Stomach smooth muscle (tissue), 2 donors: ENCODE results near the gene COQ8A.
A peak's percentile ranks its signal among the peaks of the same experiment; 100 is the strongest.

Experiments used
- H3K27ac ChIP-seq: one replicate; pipeline ENCODE4 v1.7.0; 2013; ENCODE audit warnings: mild to moderate bottlenecking, low read length, inconsistent platforms
- H3K27me3 ChIP-seq, 2 donors: one replicate each; pipeline ENCODE4 v1.7.0; 2013; ENCODE audit warnings: low read length in 2 of 2; ENCODE audit not compliant: insufficient read depth in 2 of 2, control insufficient read depth in 1 of 2
- H3K36me3 ChIP-seq, 2 donors: one replicate each; pipeline ENCODE4 v1.7.0; 2013; ENCODE audit warnings: low read length in 2 of 2; ENCODE audit not compliant: control insufficient read depth in 2 of 2, insufficient read depth in 2 of 2
- H3K4me1 ChIP-seq: one replicate; pipeline ENCODE4 v1.7.0; 2013; ENCODE audit warnings: low read length; ENCODE audit not compliant: control insufficient read depth, insufficient read depth
- H3K4me3 ChIP-seq, 2 donors: one replicate each; pipeline ENCODE4 v1.7.0; 2013; ENCODE audit warnings: low read length in 2 of 2
- H3K9ac ChIP-seq, 2 donors: one replicate each; pipeline ENCODE4 v1.7.0; 2013; ENCODE audit warnings: low read length in 2 of 2, mild to moderate bottlenecking in 1 of 2
- H3K9me3 ChIP-seq, 2 donors: one replicate each; pipeline ENCODE4 v1.7.0; 2013; ENCODE audit warnings: low read length in 2 of 2; ENCODE audit not compliant: control insufficient read depth in 2 of 2
- donor health status: healthy.
- donor health status: Pancreatic carcinoma.

The COQ8A gene

GRCh38 chr1:226985239-226985838 lies 45.2 kb downstream of the COQ8A start:
- peaks cover 16 to 37% of the 10 kb centered on the region in 2 donors for H3K36me3 ChIP-seq

GRCh38 chr1:226985839-226986463 lies 45.9 kb downstream of the COQ8A start:
- H3K27me3 ChIP-seq, result no peaks in the 10 kb centered on the region
- no peak overlapping the region for H3K27ac ChIP-seq
- H3K4me3 ChIP-seq, result no peak overlapping the region
- H3K9me3 ChIP-seq, result no peaks in the 10 kb centered on the region
- peaks cover 16 to 37% of the 10 kb centered on the region in 2 donors for H3K36me3 ChIP-seq
- H3K4me1 ChIP-seq, result peaks cover 31% of the 10 kb centered on the region
- H3K9ac ChIP-seq, result no peak overlapping the region

More at GRCh38 chr1:226985239-226985838, 45.2 kb downstream of the COQ8A start:
- Histone ChIP-seq H3K9ac (no peak overlapping the region), H3K4me1 (peaks cover 34% of the 10 kb centered on the region), H3K9me3 (no peaks in the 10 kb centered on the region), H3K4me3 (no peak overlapping the region), H3K27ac (no peak overlapping the region), H3K27me3 (no peaks in the 10 kb centered on the region)

- Histone ChIP-seq H3K27me3 (no peaks in the 10 kb centered on the region), H3K9ac (no peak overlapping the region), H3K9me3 (no peaks in the 10 kb centered on the region), H3K4me1 (peaks cover 31% of the 10 kb centered on the region), H3K27ac (peak overlapping the region; percentile 11), H3K4me3 (no peak overlapping the region), H3K36me3 (peaks cover 16 to 37% of the 10 kb centered on the region in 2 donors)
Observed at GRCh38 chr1:226986496-226987178, 46.5 kb downstream of the COQ8A start.

DNA sequence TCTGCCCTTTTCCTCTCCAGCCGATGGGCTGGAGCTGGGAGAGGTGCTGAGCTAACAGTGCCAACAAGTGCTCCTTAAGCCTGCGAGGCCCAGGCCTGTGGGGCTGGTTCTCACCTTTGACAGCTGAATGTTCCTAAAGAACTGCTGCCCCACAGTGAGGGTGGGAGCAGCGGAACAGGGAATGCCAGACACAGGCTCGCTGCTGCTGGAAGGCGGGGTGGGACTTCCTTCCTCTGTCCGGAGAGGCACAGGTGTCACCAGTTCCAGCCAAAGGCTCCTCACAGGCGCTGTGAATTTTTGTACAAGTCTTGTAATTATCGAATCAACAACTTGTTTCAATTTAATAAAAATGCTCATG lies 47.1 kb downstream of the COQ8A start:
- no peak overlapping the region for H3K4me3 ChIP-seq
- peaks cover 31% of the 10 kb centered on the region for H3K4me1 ChIP-seq
- no peaks in the 10 kb centered on the region for H3K27me3 ChIP-seq
- peaks cover 16 to 32% of the 10 kb centered on the region in 2 donors for H3K36me3 ChIP-seq
- H3K9ac ChIP-seq, result no peak overlapping the region
- H3K9me3 ChIP-seq, result no peaks in the 10 kb centered on the region
- peak overlapping the region; percentile 11 for H3K27ac ChIP-seq

DNA sequence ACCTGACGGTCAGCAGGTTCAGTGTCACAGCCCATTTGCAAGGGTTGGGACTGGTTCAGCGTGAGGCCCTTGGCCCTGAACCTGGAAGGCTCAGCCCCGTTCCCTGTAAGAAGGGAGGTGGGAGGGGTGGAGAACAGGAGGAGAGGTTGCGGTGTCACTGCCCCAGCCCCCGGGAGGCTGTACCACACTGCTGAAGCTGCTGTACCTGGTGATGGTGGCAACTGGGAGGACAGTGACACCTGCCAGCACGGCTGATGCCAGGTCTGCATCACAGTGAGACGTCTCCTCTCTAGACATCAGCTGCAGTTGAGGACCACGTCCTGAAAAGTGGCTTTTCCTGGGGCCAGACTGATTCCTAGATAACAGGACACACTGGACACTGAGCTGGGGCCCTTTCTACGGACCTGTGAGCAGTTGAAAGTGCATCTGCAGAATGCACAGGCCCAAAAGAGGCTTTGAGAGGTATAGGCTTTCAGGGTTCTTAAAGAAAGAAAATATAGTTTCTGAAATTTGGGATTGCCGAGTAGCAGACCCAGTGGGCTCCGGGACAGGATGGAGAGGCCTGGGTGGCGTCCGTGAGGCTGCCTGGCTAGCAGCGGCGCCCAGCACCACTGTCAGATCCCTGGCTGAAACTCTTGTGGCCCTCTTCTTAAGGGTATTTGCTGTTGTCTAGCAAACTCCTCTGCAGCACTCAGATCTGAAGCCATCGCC lies 47.7 kb downstream of the COQ8A start:
- H3K4me3 ChIP-seq, result no peak overlapping the region
- H3K9ac ChIP-seq, result no peak overlapping the region
- peaks cover 31% of the 10 kb centered on the region for H3K4me1 ChIP-seq
- H3K9me3 ChIP-seq, result no peaks in the 10 kb centered on the region
- H3K36me3 ChIP-seq, result peaks cover 15 to 27% of the 10 kb centered on the region in 2 donors
- peak overlapping the region; percentile 82 for H3K27ac ChIP-seq
- H3K27me3 ChIP-seq, result no peaks in the 10 kb centered on the region

GRCh38 chr1:226988334-226988666 lies 48.2 kb downstream of the COQ8A start:
- H3K27ac ChIP-seq, result peak overlapping the region; percentile 82

DNA sequence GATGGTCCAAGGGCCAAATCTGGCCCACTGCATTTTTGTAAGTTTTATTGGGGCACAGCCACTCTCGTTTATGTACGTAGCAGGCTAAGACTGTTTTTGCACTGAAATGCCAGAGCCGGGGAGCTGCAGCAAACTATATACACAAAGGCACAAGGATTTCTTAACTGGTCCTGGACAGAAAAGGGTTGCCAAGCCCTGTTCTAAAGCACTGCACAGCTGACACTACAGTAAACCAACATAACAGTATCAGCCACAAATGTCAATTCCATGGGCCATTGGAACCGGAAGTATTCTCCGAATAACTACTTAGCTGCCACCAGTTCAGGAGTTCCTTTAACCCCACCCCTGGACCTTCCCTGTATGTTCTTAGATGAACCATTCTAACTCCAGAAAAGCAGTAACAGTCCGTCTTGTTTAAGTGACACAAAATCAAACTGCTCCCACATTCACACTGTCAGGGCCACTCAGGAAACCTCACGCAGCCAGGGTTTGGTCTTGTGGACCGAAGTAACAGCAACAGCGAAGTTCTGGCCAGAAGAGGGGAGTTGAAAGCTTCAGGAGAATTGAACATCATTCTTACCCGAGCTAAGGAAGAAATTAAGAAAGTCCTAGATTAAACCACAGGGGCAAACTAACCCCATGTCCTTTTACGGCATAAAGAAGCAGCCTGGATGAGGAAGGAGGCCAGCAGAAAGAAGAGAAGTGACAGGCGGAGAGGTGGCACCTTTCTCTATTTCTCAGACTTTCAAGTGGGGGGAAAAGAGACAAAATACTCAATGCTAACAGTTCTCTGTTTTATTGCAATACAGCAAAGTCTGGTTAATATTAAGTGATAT lies 49.2 kb downstream of the COQ8A start:
- no peaks in the 10 kb centered on the region for H3K27me3 ChIP-seq
- H3K4me1 ChIP-seq, result peaks cover 36% of the 10 kb centered on the region
- H3K27ac ChIP-seq, result peak overlapping the region; percentile 82
- peaks cover 12 to 18% of the 10 kb centered on the region in 2 donors for H3K36me3 ChIP-seq
- peak overlapping the region; percentile 54 to 55 for H3K9ac ChIP-seq
- no peak overlapping the region for H3K4me3 ChIP-seq
- H3K9me3 ChIP-seq, result no peaks in the 10 kb centered on the region

More at GRCh38 chr1:226988334-226988666, 48.2 kb downstream of the COQ8A start:
- Histone ChIP-seq H3K4me1 (peaks cover 31% of the 10 kb centered on the region), H3K9me3 (no peaks in the 10 kb centered on the region), H3K36me3 (peaks cover 13 to 24% of the 10 kb centered on the region in 2 donors), H3K9ac (no peak overlapping the region), H3K27me3 (no peaks in the 10 kb centered on the region), H3K4me3 (no peak overlapping the region)

- peaks cover 15 to 18% of the 10 kb centered on the region in 2 donors for H3K36me3 ChIP-seq
- peaks cover 41% of the 10 kb centered on the region for H3K4me1 ChIP-seq
- peak overlapping the region; percentile 82 for H3K27ac ChIP-seq
- H3K4me3 ChIP-seq, result no peak overlapping the region
- no peaks in the 10 kb centered on the region for H3K27me3 ChIP-seq
- peak overlapping the region in 1 of 2 donors; percentile 29 for H3K9ac ChIP-seq
- H3K9me3 ChIP-seq, result no peaks in the 10 kb centered on the region
Observed at GRCh38 chr1:226990133-226990716, 50.1 kb downstream of the COQ8A start.

- Histone ChIP-seq H3K27me3 (no peaks in the 10 kb centered on the region), H3K27ac (no peak overlapping the region), H3K4me1 (peaks cover 38% of the 10 kb centered on the region), H3K4me3 (no peak overlapping the region), H3K9me3 (no peaks in the 10 kb centered on the region), H3K9ac (no peak overlapping the region), H3K36me3 (peaks cover 10 to 13% of the 10 kb centered on the region in 2 donors)
Observed at GRCh38 chr1:226991920-226992319, 51.8 kb downstream of the COQ8A start.
